Middle frontal gyrus (tissue), 1 donor: ENCODE measurements around the gene MCRS1.
"Not testable (repeated sequence)": the region's sequence is repeated elsewhere in the genome, so short reads cannot be mapped to it uniquely, and the experiment has no call there.

Experiments used
- DNase-seq: peaks from one replicate; pipeline ENCODE4 v3.0.0-alpha.2; 2015; ENCODE audit warnings: low spot score; ENCODE audit errors: extremely low spot score

MCRS1 gene

DNA sequence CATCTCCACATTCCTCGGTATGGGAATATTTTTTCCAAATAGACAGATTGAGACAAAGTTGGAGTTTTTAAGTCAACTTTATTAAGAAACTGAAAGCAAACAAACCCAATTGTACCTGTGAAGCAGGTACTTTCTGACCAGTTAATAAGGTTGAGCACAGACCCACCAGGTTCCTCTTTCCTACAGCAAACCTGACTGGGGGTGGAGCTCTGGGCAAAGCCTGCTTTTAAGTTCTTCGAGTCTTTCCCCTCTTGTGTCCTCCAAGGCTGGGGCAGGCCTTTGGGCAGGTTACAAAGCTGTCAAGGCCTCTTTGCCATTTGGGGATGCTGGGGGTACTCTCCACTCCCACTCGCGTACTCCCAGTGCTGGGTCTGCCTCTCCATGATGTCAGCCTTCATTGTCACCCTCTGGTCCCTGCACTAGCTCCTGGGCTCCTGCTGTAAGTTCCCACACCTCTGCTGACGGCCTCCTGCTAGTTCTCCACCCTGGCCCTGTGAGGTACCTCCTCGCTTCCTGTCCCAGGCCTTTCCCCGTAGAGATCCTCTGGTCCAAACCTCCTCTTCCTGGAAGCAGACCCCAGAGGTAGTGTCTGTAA lies 25.9 kb downstream of the MCRS1 start:
- DNase-seq = no peak

- DNase-seq = no peak
Measured at GRCh38 chr12:49541140-49541861, 26.6 kb downstream of the MCRS1 start.

DNA sequence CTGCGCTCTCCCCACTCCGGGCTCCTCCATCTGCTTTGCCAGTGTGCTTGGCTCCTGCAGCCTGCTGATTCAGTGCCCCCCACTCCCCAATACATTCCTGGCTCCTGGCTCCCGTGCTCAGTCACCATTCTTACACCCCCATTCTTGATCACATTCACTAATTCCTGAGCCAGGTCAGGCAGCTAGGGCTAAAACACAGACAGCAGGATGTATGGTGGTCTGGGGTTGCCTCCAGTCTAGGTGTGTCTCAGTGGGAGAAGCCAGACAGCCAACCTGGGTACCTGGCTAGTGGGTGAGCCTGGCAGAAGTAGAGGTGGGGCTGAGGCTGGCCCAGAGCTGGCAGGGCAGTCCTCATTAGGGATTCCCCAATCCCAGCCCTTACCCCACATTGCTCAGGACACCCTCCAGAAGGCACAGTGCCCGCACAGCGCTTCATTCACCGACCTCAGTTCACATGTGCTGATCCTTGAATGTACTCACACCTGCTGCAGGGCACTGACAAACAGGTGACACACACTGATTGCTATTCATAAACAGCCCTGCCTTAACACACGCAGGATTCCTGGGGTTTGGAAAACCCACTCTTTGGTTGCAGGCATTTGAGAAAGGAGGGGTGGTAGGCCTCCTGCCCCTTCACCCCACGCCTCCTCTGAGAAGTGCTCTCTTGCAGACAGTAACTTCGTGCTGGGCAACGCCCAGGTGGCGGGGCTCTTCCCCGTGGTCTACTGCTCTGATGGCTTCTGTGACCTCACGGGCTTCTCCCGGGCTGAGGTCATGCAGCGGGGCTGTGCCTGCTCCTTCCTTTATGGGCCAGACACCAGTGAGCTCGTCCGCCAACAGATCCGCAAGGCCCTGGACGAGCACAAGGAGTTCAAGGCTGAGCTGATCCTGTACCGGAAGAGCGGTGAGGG lies 27.5 kb downstream of the MCRS1 start:
- DNase-seq = no peak

DNA sequence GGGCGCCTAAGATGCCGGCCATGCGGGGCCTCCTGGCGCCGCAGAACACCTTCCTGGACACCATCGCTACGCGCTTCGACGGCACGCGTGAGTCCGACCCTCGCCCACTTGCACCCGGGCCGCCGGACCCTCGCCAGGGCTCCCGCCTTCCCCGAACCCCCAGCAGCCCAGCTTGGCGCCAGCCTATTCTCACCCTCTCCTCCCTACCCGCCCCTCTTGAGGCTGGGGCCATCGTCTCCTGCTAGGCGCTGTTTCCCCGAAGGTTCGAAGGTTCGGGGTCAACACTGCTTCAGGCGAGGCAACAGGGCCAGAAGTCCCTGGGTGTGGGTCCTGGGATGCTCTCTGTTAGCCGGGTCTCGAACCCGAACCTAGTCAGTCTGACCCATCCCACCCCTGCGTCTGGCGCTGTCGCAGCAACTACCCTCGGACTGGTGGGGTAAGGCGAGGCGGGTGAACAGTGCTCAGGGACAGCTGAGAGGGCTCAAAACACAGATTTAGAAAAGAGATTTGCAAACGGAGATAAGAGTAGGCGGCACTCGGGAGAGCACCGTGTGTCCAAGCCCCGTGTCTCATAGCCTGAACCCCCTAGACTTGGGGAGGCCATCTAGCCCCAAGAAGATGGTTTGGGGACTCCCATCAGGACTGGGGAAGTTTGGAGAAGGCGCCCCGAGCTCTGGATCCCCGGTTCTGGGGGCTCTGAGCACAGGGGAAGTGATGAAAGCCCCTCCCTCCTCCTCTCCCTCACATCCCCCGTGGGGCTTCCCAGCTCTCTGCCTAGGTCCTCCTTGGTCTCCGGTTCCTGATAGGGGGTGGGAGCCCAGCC lies 28.3 kb downstream of the MCRS1 start:
- DNase-seq = no peak

DNA sequence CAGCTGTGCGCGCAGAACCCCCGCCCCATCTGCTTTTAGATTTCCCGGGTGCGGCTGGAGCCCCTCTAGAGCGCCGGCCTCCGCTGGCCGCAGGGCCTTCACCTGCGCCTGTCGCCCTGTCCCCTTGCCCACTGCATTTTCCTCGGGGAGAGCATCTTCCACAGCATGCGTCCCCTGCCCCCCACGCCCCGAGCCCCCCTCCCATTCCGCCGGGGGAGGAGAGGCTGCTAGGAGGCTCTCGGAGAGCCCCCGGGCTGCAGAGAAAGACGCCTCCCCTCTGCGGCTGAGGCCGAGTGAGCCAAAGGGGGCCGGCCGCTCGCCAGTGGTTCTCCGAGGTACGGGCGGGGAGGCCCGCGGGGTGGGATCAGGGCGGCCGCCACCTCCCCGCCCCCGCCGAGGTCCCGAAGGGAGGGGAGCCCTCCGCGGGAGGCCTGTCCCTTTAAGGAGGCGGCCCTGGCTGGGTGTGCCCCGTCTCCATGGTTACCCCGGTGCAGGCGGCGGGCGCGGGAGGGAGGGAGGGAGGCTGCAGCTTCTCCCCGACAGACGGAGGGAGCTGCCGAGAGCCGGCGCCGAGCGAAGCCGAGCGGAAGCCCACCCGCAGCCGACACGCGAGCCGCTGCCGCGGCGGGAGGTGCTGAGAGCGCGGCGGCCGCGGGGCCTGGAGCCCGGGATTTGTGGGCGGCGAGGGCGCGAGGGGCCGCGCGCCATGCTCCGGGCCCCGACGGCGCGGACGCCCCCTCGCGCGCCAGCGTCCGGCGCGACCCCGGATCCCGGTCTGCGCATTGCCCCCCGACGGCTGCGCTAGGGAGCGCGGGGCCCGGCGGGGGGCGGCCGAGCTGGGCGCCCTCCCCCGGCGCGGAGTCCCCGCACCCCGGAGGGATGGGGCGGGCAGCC lies 29.2 kb downstream of the MCRS1 start, which contains the start of gene KCNH3:
TSS of gene KCNH3 (plus strand) at position 521 of the 894 bp plus-strand sequence. CDS start 387 bp downstream, outside the sequence.
- DNase-seq = no peak

DNA sequence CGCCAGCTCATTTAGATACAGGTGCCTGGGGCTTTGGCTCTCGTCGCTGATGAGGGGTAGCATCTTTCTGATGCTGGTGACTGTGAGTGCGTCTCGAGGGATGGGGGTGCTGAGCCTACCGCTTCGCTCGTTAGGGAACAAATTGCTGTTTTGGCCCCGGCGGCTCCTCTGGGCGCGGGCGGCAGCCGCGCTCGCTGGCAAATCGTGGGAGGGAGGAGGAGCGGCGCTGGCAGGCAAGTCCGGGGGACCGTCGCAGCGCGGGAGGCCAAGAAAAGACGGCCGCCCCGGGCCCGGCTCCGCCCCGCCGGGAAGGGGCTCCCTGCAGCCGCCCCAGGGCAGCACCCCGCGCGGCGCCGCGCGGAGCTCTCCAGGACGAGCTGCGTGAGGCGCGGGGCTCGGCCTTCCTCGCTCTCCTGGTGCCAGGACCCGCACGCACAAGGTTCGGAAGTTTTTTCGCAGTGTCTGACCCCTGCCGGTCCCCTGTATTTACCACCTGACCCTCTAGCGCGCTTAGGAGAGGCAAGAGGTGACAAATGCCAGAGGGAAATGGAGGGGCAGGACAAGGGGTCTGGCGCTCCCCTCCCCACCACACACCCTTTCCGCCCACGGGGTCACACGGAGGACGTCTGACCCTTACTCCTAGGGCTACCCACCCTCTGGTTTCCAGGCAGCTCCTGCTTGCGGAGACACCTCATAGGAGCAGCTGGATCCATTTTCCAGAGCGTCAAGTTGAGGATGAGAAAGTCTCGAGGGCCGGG lies 30.0 kb downstream of the MCRS1 start:
- no peak for DNase-seq

GRCh38 chr12:49537231-49537751 lies 30.7 kb downstream of the MCRS1 start:
- DNase-seq = no peak

- no peak for DNase-seq
Measured at GRCh38 chr12:49536526-49537071, 31.3 kb downstream of the MCRS1 start.

DNA sequence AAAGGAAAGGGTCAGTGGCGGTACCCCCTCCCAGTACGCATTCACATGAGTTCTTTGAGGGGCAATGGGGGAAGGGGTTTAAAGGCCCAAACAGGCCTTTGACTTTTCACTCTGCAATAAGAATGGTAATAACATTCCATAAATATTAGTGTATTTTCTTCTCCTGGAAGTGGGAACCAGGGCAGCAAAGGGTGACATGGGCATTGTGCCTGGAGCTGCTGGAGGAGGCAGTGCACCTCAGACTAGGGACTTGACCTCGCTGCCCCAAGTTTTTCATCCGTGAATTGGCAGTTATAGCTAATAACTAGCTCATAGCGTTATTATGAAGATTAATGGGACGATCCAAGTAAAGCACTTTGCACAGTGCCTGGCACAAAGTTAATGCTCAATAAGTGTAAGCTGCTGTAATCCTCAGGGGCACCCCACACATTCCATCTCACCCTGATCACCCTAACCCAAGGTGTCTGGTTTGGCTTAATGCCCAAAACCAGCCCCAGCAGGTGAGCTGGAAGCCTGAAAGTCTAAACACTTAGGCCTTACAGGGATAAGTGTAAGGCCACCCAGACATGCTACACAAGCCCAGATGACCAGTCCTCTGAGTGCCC lies 31.9 kb downstream of the MCRS1 start:
- no peak for DNase-seq

GRCh38 chr12:49534731-49535278 lies 33.1 kb downstream of the MCRS1 start:
- DNase-seq = no peak

DNA sequence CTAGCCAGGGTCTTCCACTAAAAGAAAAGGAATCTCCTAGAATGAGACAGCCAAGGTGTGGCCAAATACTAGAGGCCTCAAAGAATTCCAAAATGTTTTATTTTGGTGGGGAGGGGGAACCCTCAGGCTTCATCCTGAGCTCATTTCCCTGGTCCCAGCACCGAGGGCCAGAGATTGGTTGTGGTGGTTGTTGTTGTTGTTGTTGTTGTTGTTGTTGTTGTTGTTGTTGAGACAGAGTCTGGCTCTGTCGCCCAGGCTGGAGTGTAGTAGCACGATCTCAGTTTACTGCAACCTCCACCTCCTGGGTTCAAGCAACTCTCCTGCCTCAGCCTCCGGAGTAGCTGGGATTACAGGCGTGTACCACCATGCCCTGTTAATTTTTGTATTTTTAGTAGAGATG lies 33.8 kb downstream of the MCRS1 start:
- DNase-seq = not testable (repeated sequence)

DNA sequence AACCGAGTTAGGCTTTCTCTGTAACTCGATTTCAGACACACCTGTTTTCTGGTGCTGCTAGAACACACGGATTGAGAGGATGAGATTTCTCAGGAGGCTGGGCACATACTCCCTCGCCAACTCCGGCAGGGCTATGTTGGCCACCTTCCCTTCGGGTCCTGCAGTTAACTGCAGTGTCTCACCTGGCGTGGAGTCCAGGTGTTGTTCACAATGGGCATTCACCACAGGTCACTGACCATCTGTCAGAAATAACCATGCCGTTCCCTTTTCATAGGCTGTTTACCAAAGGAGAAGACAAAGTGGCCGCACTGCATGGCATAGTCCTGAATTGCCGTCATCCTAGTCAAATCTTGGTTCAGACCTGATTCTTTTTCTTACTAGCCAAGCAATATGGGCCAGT lies 34.6 kb downstream of the MCRS1 start:
- DNase-seq = no peak

- no peak for DNase-seq
Measured at GRCh38 chr12:49531745-49532144, 36.2 kb downstream of the MCRS1 start.

DNA sequence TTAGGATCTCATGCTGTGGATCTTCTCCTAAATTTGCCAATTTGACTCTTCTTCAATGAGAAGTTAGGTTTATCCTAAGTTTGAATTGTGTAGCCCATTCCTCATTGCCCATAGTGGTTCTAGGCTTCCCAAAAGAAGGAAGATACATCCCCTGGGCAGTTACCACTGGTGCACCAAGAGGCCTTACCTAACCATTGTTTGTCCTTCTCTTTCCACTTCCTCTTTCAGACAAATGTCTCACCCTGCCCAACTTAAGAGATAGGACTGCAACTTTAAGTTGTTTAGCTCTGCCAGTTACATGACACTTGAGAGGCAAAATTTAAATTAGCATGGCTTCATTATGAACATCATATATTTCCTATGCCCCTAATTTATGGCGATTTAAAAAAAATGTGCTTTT lies 38.5 kb downstream of the MCRS1 start:
- no peak for DNase-seq

- no peak for DNase-seq
Measured at GRCh38 chr12:49527361-49528130, 40.4 kb downstream of the MCRS1 start.

GRCh38 chr12:49525942-49526341 lies 42.0 kb downstream of the MCRS1 start:
- DNase-seq = no peak

- no peak for DNase-seq
Measured at GRCh38 chr12:49524660-49525324, 43.1 kb downstream of the MCRS1 start.
